AML-193 (cell line): ENCODE data around the gene INTS14.

Experiments
- DNase-seq, 2 experiments: peaks; one replicate each; lab custom pipeline; 2025; lab: John Stamatoyannopoulos, UW

INTS14 gene

GRCh38 chr15:65530318-65531111, 80.4 kb downstream of the INTS14 start, which contains the start of gene HACD3:
HACD3 (plus strand) TSS chr15:65530463; CDS start chr15:65530632, 169 bp downstream.
- DNase-seq: peak; percentile 69 to 78

- DNase-seq: no peak
Measured at GRCh38 chr15:65529762-65530317, 81.1 kb downstream of the INTS14 start.
